GM12872 (cell line): ENCODE measurements around the gene PIGBOS1.

ENCODE experiments used
- CTCF ChIP-seq: IDR thresholded peaks from 3 replicates; pipeline ENCODE4 v1.5.1; 2011; ENCODE audit warnings: low read depth, mild to moderate bottlenecking, low read length, moderate library complexity; ENCODE audit not compliant: insufficient read depth

Gene PIGBOS1

GRCh38 chr15:55318588-55319494, at the start of gene PIGBOS1, which contains the start of gene PIGB:
TSS of gene PIGBOS1 (minus strand) at chr15:55319123. CDS start at chr15:55317792, 1,331 bp downstream.
TSS of gene PIGB (plus strand) at chr15:55319222. CDS start at chr15:55319251, 29 bp downstream.
- TF ChIP-seq CTCF, result no peak

- no peak for TF ChIP-seq CTCF
Observed at GRCh38 chr15:55366981-55367380, 48.1 kb upstream of the PIGBOS1 start.

- TF ChIP-seq CTCF, result no peak
Observed at GRCh38 chr15:55362641-55363040, 43.7 kb upstream of the PIGBOS1 start.

- no peak for TF ChIP-seq CTCF
Observed at GRCh38 chr15:55361048-55361447, 42.1 kb upstream of the PIGBOS1 start.

- TF ChIP-seq CTCF, result no peak
Observed at GRCh38 chr15:55360256-55360655, 41.3 kb upstream of the PIGBOS1 start.

- no peak for TF ChIP-seq CTCF
Observed at GRCh38 chr15:55358471-55358870, 39.5 kb upstream of the PIGBOS1 start.

- TF ChIP-seq CTCF, result no peak
Observed at GRCh38 chr15:55357774-55358173, 38.9 kb upstream of the PIGBOS1 start.
